GM19025 (cell line): ENCODE results near the gene CEP135.
A peak's percentile ranks its signal among the peaks of the same experiment; 100 is the strongest.
"Not testable (repeated sequence)": the region's sequence is repeated elsewhere in the genome, so short reads cannot be mapped to it uniquely, and the experiment has no call there.

Source experiments
- ATAC-seq: cut with Tn5 transposase; IDR thresholded peaks from one replicate; pipeline ENCODE4 v1.9.1; 2021; ENCODE audit warnings: mild to moderate bottlenecking, low read depth, moderate library complexity; ENCODE audit not compliant: unreplicated experiment

Gene CEP135

GRCh38 chr4:55938481-55938880, 10.3 kb upstream of the CEP135 start:
- no peak for ATAC-seq

GRCh38 chr4:55939421-55939820, 9.3 kb upstream of the CEP135 start:
- ATAC-seq, result no peak

DNA sequence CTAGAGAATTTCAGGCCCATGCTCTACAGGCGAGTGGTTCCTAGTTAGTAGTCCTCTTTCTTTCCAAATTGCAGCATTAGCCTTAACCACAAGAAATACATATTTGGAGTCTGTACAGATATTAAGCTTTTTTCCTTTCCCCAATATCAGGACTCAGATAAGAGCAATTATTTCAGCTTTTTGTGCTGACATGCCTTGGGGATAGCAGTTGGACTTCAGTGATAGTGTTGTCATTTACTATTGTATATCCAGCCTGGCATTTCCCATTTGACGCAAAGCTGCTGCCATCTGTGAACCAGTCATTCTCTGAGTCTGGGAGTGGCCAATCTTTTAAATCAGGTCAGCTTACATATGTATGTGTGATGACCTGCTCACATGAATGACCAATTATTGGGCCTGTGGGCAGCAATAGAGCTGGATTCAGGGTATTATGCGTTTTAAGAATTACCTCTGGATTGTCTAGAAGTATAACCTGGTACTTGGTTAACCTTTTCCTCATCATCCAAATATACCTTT, 6.8 kb upstream of the CEP135 start:
- ATAC-seq, result no peak

GRCh38 chr4:55947254-55947882, 1.4 kb upstream of the CEP135 start:
- ATAC-seq, result peak; percentile 16

GRCh38 chr4:55947912-55948725, 626 bp upstream of the CEP135 start:
- no peak for ATAC-seq

GRCh38 chr4:55949482-55949802, 697 bp downstream of the CEP135 start:
- no peak for ATAC-seq

DNA sequence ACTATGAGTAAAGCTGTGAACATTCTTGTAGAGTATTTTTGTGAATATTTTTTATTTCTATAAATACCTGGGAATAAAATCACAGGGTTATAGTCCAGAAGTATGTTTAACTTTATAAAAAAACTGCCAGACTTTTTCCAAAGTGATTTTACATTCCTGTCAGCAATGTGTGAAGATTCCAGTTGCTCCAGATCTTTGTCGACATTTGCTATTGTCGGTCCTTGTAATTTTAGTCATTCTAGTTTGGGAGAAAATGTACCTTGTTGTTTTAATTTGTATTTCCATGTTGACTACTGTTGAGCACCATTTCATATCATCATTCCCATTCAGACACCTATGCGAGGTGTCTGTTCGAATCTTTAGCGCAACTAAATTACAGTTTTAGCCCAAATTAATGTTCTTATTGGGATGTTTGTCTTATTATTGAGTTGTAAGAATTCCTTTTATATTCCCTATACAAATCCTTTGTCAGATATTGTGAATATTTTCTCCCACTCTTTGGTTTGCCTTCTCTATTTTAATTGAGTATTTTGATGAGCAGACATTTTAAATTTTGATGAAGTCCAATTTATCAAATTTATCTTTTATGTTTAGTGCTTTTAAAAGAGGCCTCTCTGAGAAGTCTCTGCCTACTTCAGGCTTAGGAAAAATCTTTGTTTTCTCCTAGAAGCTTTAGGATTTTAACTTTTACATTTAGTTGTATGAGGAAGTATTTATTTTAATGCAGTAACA, 2.6 kb downstream of the CEP135 start:
- ATAC-seq, result no peak

DNA sequence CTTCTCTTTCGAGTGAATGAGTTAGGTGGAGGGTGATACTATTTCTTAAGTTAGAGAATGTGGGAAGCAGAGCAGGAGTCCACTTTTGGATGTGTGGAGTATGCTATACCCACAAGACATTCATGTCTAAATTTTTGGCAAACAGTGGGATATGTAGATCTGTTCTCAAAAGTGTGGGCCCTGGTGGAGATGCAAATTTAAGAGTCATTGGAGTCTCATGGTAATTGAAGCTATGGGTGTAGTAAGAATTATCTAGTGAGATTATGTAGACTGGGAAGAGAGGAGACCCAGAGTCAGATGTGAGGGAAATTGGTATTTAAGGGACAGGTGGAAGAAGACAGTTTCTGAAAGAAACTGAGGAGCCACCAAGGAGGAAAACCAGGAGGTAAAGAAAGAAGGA, 7.0 kb downstream of the CEP135 start:
- no peak for ATAC-seq

GRCh38 chr4:55959655-55960054, 10.9 kb downstream of the CEP135 start:
- ATAC-seq, result no peak

DNA sequence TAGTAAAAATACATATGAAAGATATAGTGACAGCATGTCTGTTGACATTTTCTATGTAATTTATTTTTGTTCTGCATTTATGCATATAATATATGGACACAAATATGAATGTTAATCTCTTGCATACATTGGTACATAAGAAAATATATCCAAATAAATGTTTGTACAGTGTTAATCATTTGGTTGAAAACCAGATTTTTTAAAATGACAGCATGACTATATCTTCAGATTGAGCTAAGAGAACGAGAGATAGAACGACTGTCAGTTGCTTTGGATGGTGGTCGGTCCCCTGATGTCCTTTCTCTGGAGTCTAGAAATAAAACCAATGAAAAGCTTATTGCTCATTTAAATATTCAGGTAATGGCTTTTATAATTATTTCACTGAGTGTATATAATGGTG, 15.3 kb downstream of the CEP135 start:
- no peak for ATAC-seq

DNA sequence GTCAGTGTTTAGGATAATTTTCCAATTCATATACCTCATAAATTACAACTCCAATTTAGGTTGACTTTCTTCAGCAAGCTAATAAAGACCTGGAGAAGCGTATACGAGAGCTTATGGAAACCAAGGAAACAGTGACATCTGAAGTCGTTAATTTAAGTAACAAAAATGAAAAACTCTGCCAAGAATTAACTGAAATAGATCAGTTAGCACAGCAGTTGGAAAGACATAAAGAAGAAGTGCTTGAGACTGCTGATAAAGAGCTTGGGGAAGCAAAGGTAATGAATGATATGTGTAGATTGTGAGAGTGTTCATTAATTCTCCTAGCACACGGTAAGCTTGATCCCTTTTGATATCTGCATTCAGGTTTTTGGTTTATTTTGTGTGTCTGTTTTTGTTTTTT, 16.8 kb downstream of the CEP135 start:
- ATAC-seq, result no peak

DNA sequence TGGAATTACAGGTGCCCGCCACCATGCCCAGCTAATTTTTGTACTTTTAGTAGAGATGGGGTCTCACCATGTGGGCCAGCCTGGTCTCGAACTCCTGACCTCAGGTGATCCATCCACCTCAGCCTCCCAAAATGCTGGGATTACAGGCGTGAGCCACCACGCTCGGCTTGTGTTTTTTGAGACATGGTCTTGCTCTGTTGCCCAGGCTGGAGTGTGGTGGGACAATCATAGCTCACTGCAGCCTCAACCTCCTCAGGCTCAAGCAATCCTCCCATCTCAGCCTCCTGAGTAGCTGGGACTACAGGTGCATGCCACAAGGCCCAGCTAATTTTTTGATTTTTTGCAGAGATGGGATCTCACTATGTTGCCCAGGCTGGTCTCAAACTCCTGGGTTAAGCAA, 17.6 kb downstream of the CEP135 start:
- not testable (repeated sequence) for ATAC-seq

GRCh38 chr4:55967376-55967775, 18.6 kb downstream of the CEP135 start:
- ATAC-seq, result no peak

GRCh38 chr4:55973650-55974049, 24.9 kb downstream of the CEP135 start:
- ATAC-seq, result no peak

DNA sequence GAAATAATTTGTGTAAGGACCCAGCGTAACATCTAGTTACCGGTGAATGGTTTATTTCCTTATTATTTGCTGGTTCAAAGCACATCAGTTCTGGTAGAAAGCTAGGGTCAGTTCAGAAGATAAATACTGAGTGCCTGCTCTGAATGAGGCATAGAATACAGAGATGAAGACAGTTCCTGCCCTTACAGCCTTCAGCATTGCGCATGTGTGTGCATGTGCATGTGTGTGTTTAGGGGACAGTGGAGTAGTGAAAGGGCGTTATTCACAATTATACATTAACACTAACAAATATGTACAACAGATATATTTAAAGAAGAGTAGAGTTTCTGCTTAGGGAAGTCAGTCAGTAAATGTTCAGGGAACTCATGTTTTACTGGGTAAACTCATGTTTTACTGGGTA, 29.1 kb downstream of the CEP135 start:
- no peak for ATAC-seq

DNA sequence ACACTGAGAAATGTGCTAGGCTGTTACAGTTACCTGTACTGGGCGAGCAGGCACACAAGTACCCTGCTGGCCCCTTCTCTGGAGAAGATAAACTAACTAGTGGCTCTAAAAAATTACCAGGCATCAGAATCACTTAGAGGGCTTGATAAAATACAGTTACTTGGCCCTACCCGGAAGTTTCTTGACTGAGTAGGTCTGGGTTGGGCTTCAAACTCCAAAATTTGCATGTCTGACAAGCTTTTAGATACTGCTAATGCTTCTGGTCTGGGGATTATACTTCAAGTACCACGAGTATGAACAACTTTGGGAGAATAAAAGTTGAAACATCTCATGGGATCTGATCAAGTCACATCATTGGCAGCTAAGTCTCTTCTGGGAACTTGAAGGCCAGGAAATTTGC, 30.8 kb downstream of the CEP135 start:
- no peak for ATAC-seq

GRCh38 chr4:55980725-55981124, 32.0 kb downstream of the CEP135 start:
- peak; percentile 42 for ATAC-seq

DNA sequence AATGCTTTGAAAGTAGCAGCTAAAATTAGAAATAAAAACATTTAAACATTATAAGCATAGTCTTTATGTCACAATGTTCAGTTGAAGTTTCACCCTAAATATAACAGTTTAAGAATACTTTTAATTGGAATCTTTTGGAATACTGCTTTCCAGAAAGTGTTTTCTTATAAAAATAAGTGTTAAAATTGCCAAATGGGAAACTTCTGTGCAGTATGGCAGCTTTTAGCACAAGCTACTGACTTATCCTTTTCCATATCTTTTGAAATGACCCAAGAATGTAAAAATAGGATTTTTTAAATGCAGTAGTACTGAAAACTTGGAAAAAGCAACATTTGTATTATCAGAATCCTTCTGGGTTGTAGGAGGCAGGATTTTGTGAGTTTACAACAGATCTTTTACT, 34.2 kb downstream of the CEP135 start:
- ATAC-seq, result no peak

- ATAC-seq, result no peak
Observed at GRCh38 chr4:55989766-55990165, 41.0 kb downstream of the CEP135 start.

- ATAC-seq, result peak; percentile 73
Observed at GRCh38 chr4:55993994-55994663, 45.4 kb downstream of the CEP135 start.

DNA sequence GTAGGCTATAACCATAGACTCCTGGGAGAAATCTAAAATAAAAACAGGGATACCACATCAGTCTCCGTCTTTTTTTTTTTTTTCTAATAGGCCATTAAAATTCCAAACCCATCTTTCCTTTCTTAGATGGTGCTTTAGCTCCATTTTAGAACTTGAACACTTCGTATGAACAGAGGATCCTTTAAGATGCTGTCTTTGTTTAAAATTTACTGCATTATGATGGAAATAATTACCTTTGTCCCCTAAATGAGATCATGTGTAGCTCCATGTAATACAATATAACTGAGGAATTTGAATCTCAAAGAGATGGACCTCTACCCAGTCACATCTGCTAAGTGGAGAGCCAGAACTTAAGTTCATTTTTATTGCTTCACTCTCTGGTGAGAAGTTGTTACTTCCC, 47.9 kb downstream of the CEP135 start:
- no peak for ATAC-seq
